ENCODE results near the gene LAMA5. TPM values are rescaled to one million over a fixed set of nuclear protein-coding genes. Genes with fewer than 3 reads are reported as not detected.

LAMA5 gene
- total RNA-seq, 1 experiment from 2014 or later, result 266 TPM

- H3K4me3 Mint-ChIP-seq (ENCODE audit: unreplicated experiment), result no peak overlapping the region
- DNase-seq (ENCODE audit: unreplicated experiment), result no peak
- H3K27me3 Mint-ChIP-seq (ENCODE audit: insufficient read depth, unreplicated experiment), result no peaks in the 10 kb centered on the region
- no TSS peak for BruUV-seq (replicated peaks)
- no peaks in the 10 kb centered on the region for H3K9me3 Mint-ChIP-seq (ENCODE audit: unreplicated experiment)
- H3K36me3 Mint-ChIP-seq (ENCODE audit: insufficient read depth, unreplicated experiment), result peaks cover 85% of the 10 kb centered on the region
- H3K4me1 Mint-ChIP-seq (ENCODE audit: insufficient read depth, unreplicated experiment), result no peaks in the 10 kb centered on the region
- H3K27ac Mint-ChIP-seq (ENCODE audit: low read depth, unreplicated experiment), result no peak overlapping the region
- no peak for TF ChIP-seq CTCF (IDR thresholded peaks at IDR 0.05; ENCODE audit: unreplicated experiment)
- CTCF ChIA-PET, result no interaction called here
- POLR2A ChIA-PET, result no interaction called here
- intact Hi-C loops (cut with micrococcal nuclease), result no loop called here
Observed at GRCh38 chr20:62311832-62312661, 55.1 kb downstream of the LAMA5 start.

- CTCF ChIA-PET, result no interaction called here
Observed at GRCh38 chr20:62311150-62311549, 56.0 kb downstream of the LAMA5 start.

GRCh38 chr20:62310757-62311121 lies 56.4 kb downstream of the LAMA5 start:
- H3K4me3 Mint-ChIP-seq (ENCODE audit: unreplicated experiment), result no peak overlapping the region
- CTCF ChIA-PET, result no interaction called here
- no peaks in the 10 kb centered on the region for H3K27me3 Mint-ChIP-seq (ENCODE audit: insufficient read depth, unreplicated experiment)
- H3K27ac Mint-ChIP-seq (ENCODE audit: low read depth, unreplicated experiment), result no peak overlapping the region
- no TSS peak for BruUV-seq (replicated peaks)
- POLR2A ChIA-PET, result interaction anchor here (1.0 kb wide), 1 partner anchor 9 kb away, joined by 3 read pairs; no protein-coding TSS in a partner anchor
- TF ChIP-seq CTCF (IDR thresholded peaks at IDR 0.05; ENCODE audit: unreplicated experiment), result no peak
- H3K36me3 Mint-ChIP-seq (ENCODE audit: insufficient read depth, unreplicated experiment), result peaks cover 87% of the 10 kb centered on the region
- H3K9me3 Mint-ChIP-seq (ENCODE audit: unreplicated experiment), result no peaks in the 10 kb centered on the region
- DNase-seq (ENCODE audit: unreplicated experiment), result no peak
- intact Hi-C loops (cut with micrococcal nuclease), result no loop called here
- H3K4me1 Mint-ChIP-seq (ENCODE audit: insufficient read depth, unreplicated experiment), result peaks cover under 1% of the 10 kb centered on the region

More at GRCh38 chr20:62311150-62311549, 56.0 kb downstream of the LAMA5 start:
- no TSS peak for BruUV-seq (replicated peaks)
- intact Hi-C loops (cut with micrococcal nuclease), result no loop called here
- H3K27ac Mint-ChIP-seq (ENCODE audit: low read depth, unreplicated experiment), result no peak overlapping the region
- H3K4me1 Mint-ChIP-seq (ENCODE audit: insufficient read depth, unreplicated experiment), result no peaks in the 10 kb centered on the region
- no peak for DNase-seq (ENCODE audit: unreplicated experiment)
- TF ChIP-seq CTCF (IDR thresholded peaks at IDR 0.05; ENCODE audit: unreplicated experiment), result no peak
- peaks cover 87% of the 10 kb centered on the region for H3K36me3 Mint-ChIP-seq (ENCODE audit: insufficient read depth, unreplicated experiment)
- POLR2A ChIA-PET, result no interaction called here
- H3K9me3 Mint-ChIP-seq (ENCODE audit: unreplicated experiment), result no peaks in the 10 kb centered on the region
- H3K4me3 Mint-ChIP-seq (ENCODE audit: unreplicated experiment), result no peak overlapping the region
- H3K27me3 Mint-ChIP-seq (ENCODE audit: insufficient read depth, unreplicated experiment), result no peaks in the 10 kb centered on the region

- no peak for DNase-seq (ENCODE audit: unreplicated experiment)
- Mint-ChIP-seq H3K27ac (ENCODE audit: low read depth, unreplicated experiment) (no peak overlapping the region), H3K36me3 (ENCODE audit: insufficient read depth, unreplicated experiment) (peaks cover 87% of the 10 kb centered on the region), H3K4me1 (ENCODE audit: insufficient read depth, unreplicated experiment) (peaks cover 6% of the 10 kb centered on the region), H3K27me3 (ENCODE audit: insufficient read depth, unreplicated experiment) (no peaks in the 10 kb centered on the region), H3K9me3 (ENCODE audit: unreplicated experiment) (no peaks in the 10 kb centered on the region), H3K4me3 (ENCODE audit: unreplicated experiment) (no peak overlapping the region)
- no peak for TF ChIP-seq CTCF (IDR thresholded peaks at IDR 0.05; ENCODE audit: unreplicated experiment)
- POLR2A ChIA-PET, result interaction anchor here (1.0 kb wide), 1 partner anchor 10 kb away, joined by 3 read pairs; no protein-coding TSS in a partner anchor
- CTCF ChIA-PET, result no interaction called here
- intact Hi-C loops (cut with micrococcal nuclease), result no loop called here
- BruUV-seq (replicated peaks), result no TSS peak
Observed at GRCh38 chr20:62309947-62310756, 57.0 kb downstream of the LAMA5 start.
